Neural progenitor cell (in vitro differentiated cells): ENCODE results near the gene CCT3. TPM values are rescaled to one million over a fixed set of nuclear protein-coding genes. Genes with fewer than 3 reads are reported as not detected.

ENCODE experiments used
- DNase-seq: peaks from one replicate; pipeline ENCODE4 v3.0.0-alpha.2; 2016; ENCODE audit warnings: low spot score
- H2AFZ ChIP-seq: fragments of 200-600 bp; sonication (generic); replicated peaks from 2 replicates; pipeline ENCODE4 v1.6.1; 2016; ENCODE audit warnings: antibody characterized with exemption
- H3F3A ChIP-seq: fragments of 200-600 bp; sonication (generic); 2 replicates; pipeline ENCODE4 v1.6.1; 2016; ENCODE audit warnings: antibody characterized with exemption, low read depth
- H3K27ac ChIP-seq: fragments of 200-600 bp; sonication (generic); 2 replicates; pipeline ENCODE4 v1.5.1; 2016; ENCODE audit warnings: mild to moderate bottlenecking
- H3K27me3 ChIP-seq: fragments of 200-600 bp; sonication (generic); 2 replicates; pipeline ENCODE4 v1.6.1; 2016; ENCODE audit warnings: mild to moderate bottlenecking, moderate library complexity
- H3K36me3 ChIP-seq: fragments of 200-600 bp; sonication (generic); 2 replicates; pipeline ENCODE4 v1.5.1; 2016
- H3K4me1 ChIP-seq: fragments of 200-600 bp; sonication (generic); 2 replicates; pipeline ENCODE4 v1.6.1; 2016; ENCODE audit warnings: mixed run types
- H3K4me2 ChIP-seq: fragments of 200-600 bp; sonication (generic); 2 replicates; pipeline ENCODE4 v1.6.1; 2016
- H3K4me3 ChIP-seq: fragments of 200-600 bp; sonication (generic); 2 replicates; pipeline ENCODE4 v1.5.1; 2016
- H3K79me2 ChIP-seq: fragments of 200-600 bp; sonication (generic); 2 replicates; pipeline ENCODE4 v1.6.1; 2016; ENCODE audit warnings: low read depth
- H3K9ac ChIP-seq: fragments of 200-600 bp; sonication (generic); 2 replicates; pipeline ENCODE4 v1.6.1; 2016
- H3K9me3 ChIP-seq: fragments of 200-600 bp; sonication (generic); 2 replicates; pipeline ENCODE4 v1.5.1; 2016; ENCODE audit warnings: low read depth
- H4K20me1 ChIP-seq: fragments of 200-600 bp; sonication (generic); 2 replicates; pipeline ENCODE4 v1.6.1; 2016; ENCODE audit warnings: low read depth
- H3K27ac Mint-ChIP-seq: 3 replicates; pipeline ENCODE4 v1.8.0; 2021; ENCODE audit warnings: mixed read lengths
- H3K27me3 Mint-ChIP-seq: 2 replicates; pipeline ENCODE4 v1.8.0; 2022; ENCODE audit warnings: low read depth, mild to moderate bottlenecking, inconsistent platforms, moderate library complexity, mixed read lengths; ENCODE audit not compliant: insufficient read depth
- H3K36me3 Mint-ChIP-seq: 3 replicates; pipeline ENCODE4 v1.8.0; 2021; ENCODE audit warnings: mixed read lengths
- H3K4me1 Mint-ChIP-seq: 3 replicates; pipeline ENCODE4 v1.8.0; 2021; ENCODE audit warnings: mixed read lengths
- H3K4me3 Mint-ChIP-seq: 3 replicates; pipeline ENCODE4 v1.8.0; 2021; ENCODE audit warnings: mild to moderate bottlenecking, moderate library complexity, mixed read lengths
- H3K9me3 Mint-ChIP-seq: 3 replicates; pipeline ENCODE4 v1.8.0; 2020; ENCODE audit warnings: mixed read lengths
- EZH2 ChIP-seq: fragments of 200-600 bp; sonication (generic); IDR thresholded peaks from 2 replicates; pipeline ENCODE4 v1.6.1; 2017; ENCODE audit warnings: antibody characterized with exemption, mild to moderate bottlenecking, moderate library complexity
- EZH2phosphoT487 ChIP-seq: fragments of 200-600 bp; sonication (generic); IDR thresholded peaks from 2 replicates; pipeline ENCODE4 v1.6.1; 2017; ENCODE audit warnings: antibody characterized with exemption
- total RNA-seq: library from RNA; depleted of rRNA; stranded (reverse); fragments of >200 nt; gene quantifications from 2 replicates; pipeline ENCODE4 v1.2.3, GENCODE V29; 2015; ENCODE audit warnings: low replicate concordance
- TF ChIP-seq, protein P1 (sequence below): fragments of 200-600 bp; sonication (generic); IDR thresholded peaks from 2 replicates; pipeline ENCODE4 v1.5.1; 2017; ENCODE audit warnings: antibody characterized with exemption, mild to moderate bottlenecking

CCT3 gene
- total RNA-seq, 1 donor from 2014 or later: 434 TPM

DNA sequence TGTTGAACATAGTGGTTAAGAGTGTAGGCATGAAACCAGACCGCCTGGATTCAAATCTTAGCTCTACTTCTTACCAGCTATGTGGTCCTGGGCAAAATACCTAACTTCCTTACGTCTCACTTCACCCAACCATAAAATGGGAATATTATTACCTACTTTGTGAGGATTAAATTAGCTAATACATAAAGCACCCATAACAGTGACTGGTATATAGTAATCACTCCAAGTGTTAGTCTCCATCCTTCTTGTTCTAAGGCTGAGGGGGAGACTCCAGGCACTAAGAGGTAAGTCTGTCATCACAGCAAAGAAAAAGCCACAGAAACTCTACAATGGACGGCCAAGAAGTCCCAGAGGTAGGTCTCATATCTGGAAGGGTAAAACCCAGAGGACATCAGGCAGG, 58.3 kb downstream of the CCT3 start:
- DNase-seq: no peak
- H3K9me3 ChIP-seq: no peaks in the 10 kb centered on the region
- H3K4me3 ChIP-seq: no peak overlapping the region
- H4K20me1 ChIP-seq: peaks cover 34% of the 10 kb centered on the region
- H3K79me2 ChIP-seq: peaks cover 51% of the 10 kb centered on the region
- H3K36me3 Mint-ChIP-seq: peaks cover 9% of the 10 kb centered on the region
- no peak overlapping the region for H3K9ac ChIP-seq
- H2AFZ ChIP-seq: no peak overlapping the region
- peaks cover 14% of the 10 kb centered on the region for H3K4me1 ChIP-seq
- TF ChIP-seq EZH2phosphoT487 (no peak), EZH2 (no peak)
- TF ChIP-seq, protein P1, sequence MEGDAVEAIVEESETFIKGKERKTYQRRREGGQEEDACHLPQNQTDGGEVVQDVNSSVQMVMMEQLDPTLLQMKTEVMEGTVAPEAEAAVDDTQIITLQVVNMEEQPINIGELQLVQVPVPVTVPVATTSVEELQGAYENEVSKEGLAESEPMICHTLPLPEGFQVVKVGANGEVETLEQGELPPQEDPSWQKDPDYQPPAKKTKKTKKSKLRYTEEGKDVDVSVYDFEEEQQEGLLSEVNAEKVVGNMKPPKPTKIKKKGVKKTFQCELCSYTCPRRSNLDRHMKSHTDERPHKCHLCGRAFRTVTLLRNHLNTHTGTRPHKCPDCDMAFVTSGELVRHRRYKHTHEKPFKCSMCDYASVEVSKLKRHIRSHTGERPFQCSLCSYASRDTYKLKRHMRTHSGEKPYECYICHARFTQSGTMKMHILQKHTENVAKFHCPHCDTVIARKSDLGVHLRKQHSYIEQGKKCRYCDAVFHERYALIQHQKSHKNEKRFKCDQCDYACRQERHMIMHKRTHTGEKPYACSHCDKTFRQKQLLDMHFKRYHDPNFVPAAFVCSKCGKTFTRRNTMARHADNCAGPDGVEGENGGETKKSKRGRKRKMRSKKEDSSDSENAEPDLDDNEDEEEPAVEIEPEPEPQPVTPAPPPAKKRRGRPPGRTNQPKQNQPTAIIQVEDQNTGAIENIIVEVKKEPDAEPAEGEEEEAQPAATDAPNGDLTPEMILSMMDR: no peak
- no peaks in the 10 kb centered on the region for H3F3A ChIP-seq
- H3K4me1 Mint-ChIP-seq: peaks cover 23% of the 10 kb centered on the region
- H3K27ac Mint-ChIP-seq: no peak overlapping the region
- H3K4me2 ChIP-seq: no peak overlapping the region
- H3K27me3 Mint-ChIP-seq: peaks cover 2% of the 10 kb centered on the region
- H3K4me3 Mint-ChIP-seq: peak overlapping the region; percentile 68
- peaks cover 9% of the 10 kb centered on the region for H3K36me3 ChIP-seq
- H3K9me3 Mint-ChIP-seq: no peaks in the 10 kb centered on the region
- H3K27me3 ChIP-seq: no peaks in the 10 kb centered on the region
- no peak overlapping the region for H3K27ac ChIP-seq

DNA sequence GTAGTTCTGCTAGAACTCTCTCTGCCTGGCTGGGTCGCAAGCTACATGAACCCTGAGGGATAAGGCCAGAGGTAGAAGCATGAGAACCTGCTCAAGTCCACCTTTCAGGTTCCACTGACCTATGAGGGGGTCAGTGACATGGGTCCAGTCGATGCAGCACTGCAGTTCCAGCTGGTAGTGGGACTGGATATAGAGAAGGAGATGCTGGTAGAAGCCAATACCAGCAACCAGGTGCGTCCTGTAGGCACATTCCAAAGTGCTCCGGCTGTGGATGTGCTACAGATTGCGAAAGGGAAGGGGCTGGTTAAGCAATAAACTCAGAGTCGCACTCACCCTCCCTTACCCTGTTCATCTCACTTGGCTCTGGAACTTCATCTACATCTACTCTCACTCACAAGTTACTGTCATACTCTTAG, 61.1 kb downstream of the CCT3 start:
- Mint-ChIP-seq H3K4me1 (peaks cover 11% of the 10 kb centered on the region), H3K4me3 (no peak overlapping the region), H3K27ac (no peak overlapping the region), H3K27me3 (no peaks in the 10 kb centered on the region), H3K9me3 (no peaks in the 10 kb centered on the region), H3K36me3 (peaks cover 29% of the 10 kb centered on the region)
- Histone ChIP-seq H3K4me1 (peaks cover 8% of the 10 kb centered on the region), H3K27me3 (no peaks in the 10 kb centered on the region), H3F3A (no peaks in the 10 kb centered on the region), H3K9me3 (no peaks in the 10 kb centered on the region), H4K20me1 (peaks cover 33% of the 10 kb centered on the region), H3K4me3 (no peak overlapping the region), H3K4me2 (no peak overlapping the region), H3K36me3 (peaks cover 14% of the 10 kb centered on the region), H3K9ac (no peak overlapping the region), H2AFZ (no peak overlapping the region), H3K27ac (no peak overlapping the region), H3K79me2 (peaks cover 41% of the 10 kb centered on the region)
- no peak for DNase-seq
- TF ChIP-seq EZH2 (no peak), EZH2phosphoT487 (no peak)
- TF ChIP-seq, protein P1: no peak

DNA sequence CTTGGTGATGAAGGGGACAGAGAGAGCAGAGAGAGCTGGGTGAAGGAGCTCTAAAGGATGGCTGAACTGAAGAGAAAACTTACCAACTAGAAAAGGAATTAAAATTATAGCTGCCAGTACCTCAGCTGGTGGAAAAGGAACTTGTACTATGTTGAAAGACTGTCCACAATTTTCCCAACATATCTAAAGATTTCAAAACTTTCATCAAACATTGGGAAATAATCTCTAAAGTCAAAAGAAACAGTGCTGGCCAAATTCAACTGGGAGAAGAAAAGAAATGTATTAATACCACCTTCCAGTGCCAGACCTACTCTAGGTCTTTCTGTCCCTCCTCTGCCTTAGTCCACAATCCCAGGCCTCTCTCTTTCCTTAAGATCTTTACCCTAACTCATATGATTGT, 61.6 kb downstream of the CCT3 start:
- H3K4me3 ChIP-seq: no peak overlapping the region
- Mint-ChIP-seq H3K36me3 (peaks cover 32% of the 10 kb centered on the region), H3K27ac (no peak overlapping the region), H3K9me3 (no peaks in the 10 kb centered on the region), H3K4me3 (no peak overlapping the region), H3K27me3 (no peaks in the 10 kb centered on the region), H3K4me1 (peaks cover 9% of the 10 kb centered on the region)
- no peak overlapping the region for H3K4me2 ChIP-seq
- peaks cover 14% of the 10 kb centered on the region for H3K36me3 ChIP-seq
- no peaks in the 10 kb centered on the region for H3F3A ChIP-seq
- no peak overlapping the region for H3K27ac ChIP-seq
- peaks cover 6% of the 10 kb centered on the region for H3K4me1 ChIP-seq
- peaks cover 36% of the 10 kb centered on the region for H3K79me2 ChIP-seq
- no peaks in the 10 kb centered on the region for H3K9me3 ChIP-seq
- no peak overlapping the region for H3K9ac ChIP-seq
- H3K27me3 ChIP-seq: no peaks in the 10 kb centered on the region
- DNase-seq: no peak
- peaks cover 28% of the 10 kb centered on the region for H4K20me1 ChIP-seq
- TF ChIP-seq, protein P1: no peak
- TF ChIP-seq EZH2phosphoT487: no peak
- TF ChIP-seq EZH2: no peak
- H2AFZ ChIP-seq: no peak overlapping the region
